DND-41 (cell line): Measurements from ENCODE around the gene ITSN1.

Source experiments
- ATAC-seq: fragments of 200-7000 bp; cut with Tn5 transposase; 3 replicates; pipeline ENCODE4 v1.9.1; 2021; ENCODE audit warnings: low read depth; ENCODE audit not compliant: insufficient read depth
- DNase-seq: peaks from one replicate; pipeline ENCODE4 v3.0.0-alpha.2; 2020
- H2AFZ ChIP-seq: 2 replicates; pipeline ENCODE4 v1.6.0; 2012; ENCODE audit warnings: low read depth, low read length
- H3K27ac ChIP-seq: 2 replicates; pipeline ENCODE4 v1.5.1; 2012; ENCODE audit warnings: low read length, inconsistent platforms
- H3K27me3 ChIP-seq: fragments of 200-600 bp; sonication (generic); 2 replicates; pipeline ENCODE4 v1.6.0; 2012; ENCODE audit warnings: low read length, mild to moderate bottlenecking, inconsistent platforms; ENCODE audit not compliant: insufficient read depth, poor library complexity
- H3K36me3 ChIP-seq: 2 replicates; pipeline ENCODE4 v1.5.1; 2012; ENCODE audit warnings: low read length, inconsistent platforms; ENCODE audit not compliant: insufficient read depth
- H3K4me1 ChIP-seq: 2 replicates; pipeline ENCODE4 v1.5.1; 2012; ENCODE audit warnings: mild to moderate bottlenecking, low read length; ENCODE audit not compliant: insufficient read depth
- H3K4me2 ChIP-seq: 2 replicates; pipeline ENCODE4 v1.6.0; 2012; ENCODE audit warnings: mild to moderate bottlenecking, moderate library complexity, low read length, inconsistent platforms; ENCODE audit not compliant: insufficient read depth
- H3K4me3 ChIP-seq, 2 experiments: fragments of 200-600 bp in 1 of 2; shearing (Covaris generic) in 1 of 2; 2 replicates each; pipeline ENCODE4 v1.5.1; 2012 to 2016; ENCODE audit warnings: inconsistent platforms in 2 of 2, low read length in 2 of 2, mild to moderate bottlenecking in 2 of 2, low read depth in 1 of 2, moderate library complexity in 1 of 2
- H3K79me2 ChIP-seq: 2 replicates; pipeline ENCODE4 v1.6.0; 2012; ENCODE audit warnings: low read length, inconsistent platforms; ENCODE audit not compliant: insufficient read depth
- H3K9ac ChIP-seq: 2 replicates; pipeline ENCODE4 v1.6.0; 2012; ENCODE audit warnings: low read depth, mild to moderate bottlenecking, inconsistent platforms, low read length, moderate library complexity
- H3K9me3 ChIP-seq: 2 replicates; pipeline ENCODE4 v1.5.1; 2012; ENCODE audit warnings: low read length, moderate library complexity, mild to moderate bottlenecking, inconsistent platforms; ENCODE audit not compliant: insufficient read depth, severe bottlenecking
- H4K20me1 ChIP-seq: 2 replicates; pipeline ENCODE4 v1.6.0; 2012; ENCODE audit warnings: low read length; ENCODE audit not compliant: insufficient read depth
- CTCF ChIP-seq: IDR thresholded peaks from 2 replicates; pipeline ENCODE4 v1.5.1; 2012; ENCODE audit warnings: borderline replicate concordance, low read length, moderate library complexity, mild to moderate bottlenecking; ENCODE audit not compliant: poor library complexity, severe bottlenecking; ENCODE audit errors: extremely low read depth
- EZH2 ChIP-seq: IDR thresholded peaks from 3 replicates; pipeline ENCODE4 v1.6.1; 2012; ENCODE audit warnings: borderline replicate concordance, low read depth, mild to moderate bottlenecking, moderate library complexity, low read length, inconsistent platforms; ENCODE audit not compliant: severe bottlenecking

ITSN1 gene

GRCh38 chr21:33813832-33814365 is 171.6 kb downstream of the ITSN1 start:
- Histone ChIP-seq H3K4me1 (0 out of 2 replicates have a peak, but pooled peaks cover 7% of the 10 kb centered on the region), H3K36me3 (peaks cover 16% of the 10 kb centered on the region; the same call in 1 of the 2 replicates), H3K4me2 (no peak overlapping the region), H4K20me1 (no peaks in the 10 kb centered on the region), H2AFZ (no peak overlapping the region), H3K79me2 (no peaks in the 10 kb centered on the region), H3K27me3 (no peaks in the 10 kb centered on the region), H3K27ac (no peak overlapping the region), H3K9ac (no peak overlapping the region), H3K9me3 (no peaks in the 10 kb centered on the region), H3K4me3 (no peak overlapping the region)
- DNase-seq (no peak), ATAC-seq (no peak)
- TF ChIP-seq CTCF (no peak), EZH2 (no peak)

DNA sequence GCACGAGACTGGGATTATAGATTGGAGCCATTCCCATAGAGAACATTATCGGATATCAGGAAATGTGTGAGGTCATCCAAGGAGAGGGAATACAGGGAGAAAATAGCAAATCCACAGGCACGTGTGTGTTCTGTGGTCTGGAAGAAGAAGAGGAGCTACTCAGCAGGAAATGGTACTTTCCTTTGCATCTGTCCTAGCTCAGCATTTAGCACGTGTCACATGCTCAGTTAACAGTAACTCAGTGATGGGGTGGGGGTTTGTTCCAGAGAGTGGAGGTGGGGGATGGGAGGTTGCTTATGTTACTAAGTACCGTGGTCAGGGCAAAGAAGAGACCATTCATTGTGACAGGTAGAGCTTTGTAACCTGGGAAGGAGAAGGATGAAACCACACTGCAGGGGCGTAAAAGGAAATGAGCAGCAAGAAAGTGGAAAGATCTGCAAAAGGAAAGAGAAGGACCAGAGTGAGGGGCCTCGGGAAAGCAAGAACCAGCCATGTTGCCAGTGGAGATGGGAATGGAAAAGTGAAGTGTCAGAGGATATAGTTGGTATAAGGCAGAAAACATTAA is 172.9 kb downstream of the ITSN1 start:
- no peak overlapping the region for H3K27ac ChIP-seq
- H3K9ac ChIP-seq, result no peak overlapping the region
- no peak overlapping the region for H2AFZ ChIP-seq
- H4K20me1 ChIP-seq, result no peaks in the 10 kb centered on the region
- no peak overlapping the region for H3K4me3 ChIP-seq
- peak; percentile 23 for DNase-seq
- H3K4me1 ChIP-seq, result 0 out of 2 replicates have a peak, but pooled peaks cover 7% of the 10 kb centered on the region
- H3K9me3 ChIP-seq, result no peaks in the 10 kb centered on the region
- H3K36me3 ChIP-seq, result peaks cover 16% of the 10 kb centered on the region; the same call in 1 of the 2 replicates
- TF ChIP-seq EZH2, result no peak
- TF ChIP-seq CTCF, result no peak
- ATAC-seq, result peak; percentile 72
- H3K79me2 ChIP-seq, result no peaks in the 10 kb centered on the region
- no peak overlapping the region for H3K4me2 ChIP-seq
- H3K27me3 ChIP-seq, result no peaks in the 10 kb centered on the region

GRCh38 chr21:33816174-33816573 is 173.9 kb downstream of the ITSN1 start:
- Histone ChIP-seq H3K9me3 (no peaks in the 10 kb centered on the region), H3K4me1 (0 out of 2 replicates have a peak, but pooled peaks cover 7% of the 10 kb centered on the region), H3K4me3 (no peak overlapping the region), H3K27me3 (no peaks in the 10 kb centered on the region), H3K9ac (no peak overlapping the region), H3K36me3 (peaks cover 16% of the 10 kb centered on the region; the same call in 1 of the 2 replicates), H3K27ac (no peak overlapping the region), H2AFZ (no peak overlapping the region), H3K79me2 (no peaks in the 10 kb centered on the region), H4K20me1 (no peaks in the 10 kb centered on the region), H3K4me2 (no peak overlapping the region)
- no peak for TF ChIP-seq EZH2
- no peak for TF ChIP-seq CTCF
- ATAC-seq (no peak), DNase-seq (no peak)
